ENCODE measurements around the gene COL23A1. TPM values are rescaled to one million over a fixed set of nuclear protein-coding genes. Genes with fewer than 3 reads are reported as not detected.

Gene COL23A1
- total and polyA plus RNA-seq, 8 donors: 0.06 to 0.68 (median 0.33) TPM; not detected in 2

GRCh38 chr5:178381921-178382695, 208.1 kb downstream of the COL23A1 start:
- FAIRE-seq: no peak
- no peak overlapping the region for H3K4me3 ChIP-seq
- TF ChIP-seq, protein P1, sequence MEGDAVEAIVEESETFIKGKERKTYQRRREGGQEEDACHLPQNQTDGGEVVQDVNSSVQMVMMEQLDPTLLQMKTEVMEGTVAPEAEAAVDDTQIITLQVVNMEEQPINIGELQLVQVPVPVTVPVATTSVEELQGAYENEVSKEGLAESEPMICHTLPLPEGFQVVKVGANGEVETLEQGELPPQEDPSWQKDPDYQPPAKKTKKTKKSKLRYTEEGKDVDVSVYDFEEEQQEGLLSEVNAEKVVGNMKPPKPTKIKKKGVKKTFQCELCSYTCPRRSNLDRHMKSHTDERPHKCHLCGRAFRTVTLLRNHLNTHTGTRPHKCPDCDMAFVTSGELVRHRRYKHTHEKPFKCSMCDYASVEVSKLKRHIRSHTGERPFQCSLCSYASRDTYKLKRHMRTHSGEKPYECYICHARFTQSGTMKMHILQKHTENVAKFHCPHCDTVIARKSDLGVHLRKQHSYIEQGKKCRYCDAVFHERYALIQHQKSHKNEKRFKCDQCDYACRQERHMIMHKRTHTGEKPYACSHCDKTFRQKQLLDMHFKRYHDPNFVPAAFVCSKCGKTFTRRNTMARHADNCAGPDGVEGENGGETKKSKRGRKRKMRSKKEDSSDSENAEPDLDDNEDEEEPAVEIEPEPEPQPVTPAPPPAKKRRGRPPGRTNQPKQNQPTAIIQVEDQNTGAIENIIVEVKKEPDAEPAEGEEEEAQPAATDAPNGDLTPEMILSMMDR (IDR thresholded peaks at IDR 0.05): no peak
- no peak overlapping the region for H3K27ac ChIP-seq
- no peaks in the 10 kb centered on the region for H3K27me3 ChIP-seq
- ATAC-seq: no peak
- no peaks in the 10 kb centered on the region for H3K36me3 ChIP-seq
- H3K9me3 ChIP-seq: no peaks in the 10 kb centered on the region
- intact Hi-C loops (cut with DNase I): no loop called here
- peak in 1 of 6 donors; percentile 25 for DNase-seq
- H3K4me1 ChIP-seq: no peaks in the 10 kb centered on the region
- 82 to 86% methylated on average over 17 of the region's 17 CpGs for WGBS, 2 donors

DNA sequence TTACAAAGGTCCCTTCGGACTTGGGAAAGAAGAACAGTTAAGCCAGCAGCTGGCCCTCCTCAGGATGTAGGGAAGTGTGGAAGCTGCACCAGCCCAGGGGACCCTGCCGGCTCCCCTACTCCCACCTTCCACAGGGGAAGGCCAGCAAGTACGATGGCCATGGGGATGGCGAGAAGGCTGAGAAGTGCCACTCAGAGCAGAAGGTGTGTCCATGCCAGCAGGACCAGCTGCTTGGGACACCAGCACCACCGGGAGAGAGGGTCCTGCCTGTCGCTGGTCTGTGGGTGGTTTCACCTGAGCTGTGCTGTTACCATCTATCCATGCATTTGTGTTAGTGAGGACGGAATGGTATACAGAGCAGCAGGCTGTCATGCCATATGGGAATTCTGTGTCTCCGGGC, 209.0 kb downstream of the COL23A1 start:
- TF ChIP-seq, protein P1 (IDR thresholded peaks at IDR 0.05): no peak
- intact Hi-C loops (cut with DNase I): no loop called here
- Histone ChIP-seq H3K4me1 (no peaks in the 10 kb centered on the region), H3K36me3 (no peaks in the 10 kb centered on the region), H3K27ac (no peak overlapping the region), H3K27me3 (no peaks in the 10 kb centered on the region), H3K4me3 (no peak overlapping the region), H3K9me3 (no peaks in the 10 kb centered on the region)
- peak in 2 of 6 donors; percentile 29 to 36 for DNase-seq
- FAIRE-seq: no peak
- 84 to 89% methylated on average over 8 of the region's 8 CpGs for WGBS, 2 donors
- ATAC-seq: no peak

DNA sequence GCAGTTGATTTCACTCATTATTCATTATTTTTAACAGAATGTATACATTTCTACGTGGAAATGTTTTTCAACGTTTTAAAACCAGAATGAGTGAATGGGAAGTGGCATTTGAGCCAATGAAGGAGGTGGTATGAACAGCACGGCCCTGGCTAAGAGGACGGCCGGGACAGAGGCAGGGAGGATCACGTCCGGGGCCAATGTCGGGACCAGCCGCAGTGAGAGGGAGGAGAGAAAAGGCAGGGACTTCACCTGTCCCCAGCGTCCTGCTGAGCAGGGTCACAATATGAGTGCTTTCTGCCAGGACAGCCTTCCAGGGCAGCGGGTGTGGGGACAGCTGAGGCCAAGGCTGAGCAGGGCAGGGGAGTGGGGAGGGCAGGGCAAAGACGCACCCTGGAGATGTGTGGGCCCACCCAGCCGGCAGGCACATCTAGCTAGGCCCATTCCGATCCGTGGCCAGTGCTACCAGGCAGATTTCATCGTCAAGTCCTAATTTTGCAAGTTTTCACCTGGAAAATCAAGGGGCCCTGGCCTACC, 209.6 kb downstream of the COL23A1 start:
- no peak overlapping the region for H3K27ac ChIP-seq
- H3K36me3 ChIP-seq: no peaks in the 10 kb centered on the region
- no peak for FAIRE-seq
- H3K4me1 ChIP-seq: no peaks in the 10 kb centered on the region
- H3K9me3 ChIP-seq: no peaks in the 10 kb centered on the region
- ATAC-seq: no peak
- H3K27me3 ChIP-seq: no peaks in the 10 kb centered on the region
- DNase-seq: peak in 2 of 6 donors; percentile 27 to 35
- intact Hi-C loops (cut with DNase I): no loop called here
- TF ChIP-seq, protein P1 (IDR thresholded peaks at IDR 0.05): no peak
- 69 to 73% methylated on average over 16 of the region's 16 CpGs for WGBS, 2 donors
- no peak overlapping the region for H3K4me3 ChIP-seq

GRCh38 chr5:178380086-178380485, 210.1 kb downstream of the COL23A1 start:
- no peak overlapping the region for H3K27ac ChIP-seq
- intact Hi-C loops (cut with DNase I): no loop called here
- ATAC-seq (no peak), FAIRE-seq (no peak), DNase-seq (peak in 2 of 6 donors; percentile 12)
- no peaks in the 10 kb centered on the region for H3K36me3 ChIP-seq
- WGBS, 2 donors: 63 to 100% methylated on average over 2 of the region's 2 CpGs
- no peaks in the 10 kb centered on the region for H3K27me3 ChIP-seq
- H3K4me1 ChIP-seq: no peaks in the 10 kb centered on the region
- H3K9me3 ChIP-seq: no peaks in the 10 kb centered on the region
- no peak overlapping the region for H3K4me3 ChIP-seq
- TF ChIP-seq, protein P1 (IDR thresholded peaks at IDR 0.05): no peak
